ENCODE data around the gene SP9.
"Not testable (repeated sequence)": the region's sequence is repeated elsewhere in the genome, so short reads cannot be mapped to it uniquely, and the experiment has no call there.

Gene SP9

GRCh38 chr2:174350018-174350417 is 15.3 kb downstream of the SP9 start:
- DNase-seq = no peak

- DNase-seq = no peak
These were observed 15.9 kb downstream of the SP9 start for GRCh38 chr2:174350593-174351181.

GRCh38 chr2:174353004-174353403 is 18.2 kb downstream of the SP9 start:
- DNase-seq = no peak

- DNase-seq = no peak
These were observed 21.6 kb downstream of the SP9 start for GRCh38 chr2:174356347-174356746.

- DNase-seq = not testable (repeated sequence)
These were observed 24.9 kb downstream of the SP9 start for GRCh38 chr2:174359663-174360062.

GRCh38 chr2:174362949-174363348 is 28.2 kb downstream of the SP9 start:
- no peak for DNase-seq

GRCh38 chr2:174363492-174364225 is 28.9 kb downstream of the SP9 start:
- not testable (repeated sequence) for DNase-seq

GRCh38 chr2:174364628-174365027 is 29.9 kb downstream of the SP9 start:
- no peak for DNase-seq

GRCh38 chr2:174365571-174365970 is 30.8 kb downstream of the SP9 start:
- DNase-seq = no peak

- DNase-seq = no peak
These were observed 33.9 kb downstream of the SP9 start for GRCh38 chr2:174368691-174369090.

GRCh38 chr2:174376967-174377366 is 42.2 kb downstream of the SP9 start:
- no peak for DNase-seq

- no peak for DNase-seq
These were observed 49.0 kb downstream of the SP9 start for GRCh38 chr2:174383796-174384195.

GRCh38 chr2:174385201-174385600 is 50.4 kb downstream of the SP9 start:
- DNase-seq = no peak

Measured in NCI-H1048 (cell line).